Measurements from ENCODE around the gene SEMA3E.

DNA sequence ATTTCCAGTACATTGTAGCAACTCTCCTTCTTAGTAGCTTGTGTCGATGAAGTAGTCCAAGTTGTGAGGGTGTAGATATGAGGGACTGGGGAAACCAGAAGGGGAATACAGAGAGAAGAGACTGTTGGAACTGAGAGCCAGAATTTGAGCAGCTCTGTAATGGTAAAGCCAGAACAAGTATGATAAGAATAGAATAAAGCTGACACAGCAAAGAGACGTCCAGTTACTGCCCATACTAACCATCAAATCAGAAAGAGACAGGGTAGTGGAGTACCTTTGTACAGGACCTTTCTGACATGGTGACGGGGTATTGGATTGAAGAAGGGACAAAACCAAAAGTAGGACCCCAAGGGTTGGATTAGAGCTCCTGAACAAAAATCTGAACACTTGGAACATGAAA is 206.0 kb downstream of the SEMA3E start:
- TF ChIP-seq POLR2A (IDR thresholded peaks at IDR 0.05) (no peak), CTCF (IDR thresholded peaks at IDR 0.05) (no peak)
